Lung (tissue), 12 donors: ENCODE measurements around the gene PBX3. TPM values are rescaled to one million over a fixed set of nuclear protein-coding genes. Genes with fewer than 3 reads are reported as not detected.

Experiments used
- ATAC-seq: fragments of 200-7000 bp; cut with Tn5 transposase; one replicate; pipeline ENCODE4 v1.9.1; 2020; ENCODE audit warnings: moderate number of reproducible peaks; ENCODE audit not compliant: insufficient read depth, low FRiP score
- DNase-seq, 3 donors: peaks; one replicate each; pipeline ENCODE4 v3.0.0-alpha.2; 2013 to 2017
- H3K27ac ChIP-seq, 2 donors: one replicate each; pipeline ENCODE4 v1.5.1; 2013; ENCODE audit warnings: mild to moderate bottlenecking in 2 of 2, moderate library complexity in 2 of 2, control low read depth in 1 of 2, inconsistent platforms in 1 of 2, low read depth in 1 of 2, low read length in 1 of 2
- H3K27me3 ChIP-seq, 3 donors: one replicate each; pipeline ENCODE4 v1.5.1; 2013; ENCODE audit warnings: low read length in 2 of 3; ENCODE audit not compliant: control insufficient read depth in 3 of 3, insufficient read depth in 3 of 3
- H3K36me3 ChIP-seq, 4 donors: one replicate each; pipeline ENCODE4 v1.5.1; 2013; ENCODE audit warnings: low read length in 4 of 4, mild to moderate bottlenecking in 1 of 4, moderate library complexity in 1 of 4; ENCODE audit not compliant: control insufficient read depth in 4 of 4, insufficient read depth in 4 of 4
- H3K4me1 ChIP-seq, 5 donors: one replicate each; pipeline ENCODE4 v1.5.1; 2013; ENCODE audit warnings: low read length in 5 of 5, mild to moderate bottlenecking in 2 of 5, moderate library complexity in 1 of 5; ENCODE audit not compliant: control insufficient read depth in 5 of 5, insufficient read depth in 5 of 5
- H3K4me3 ChIP-seq: one replicate; pipeline ENCODE4 v1.5.1; 2013; ENCODE audit warnings: mild to moderate bottlenecking, control low read depth, moderate library complexity
- H3K9ac ChIP-seq, 2 donors: one replicate each; pipeline ENCODE4 v1.5.1; 2013; ENCODE audit warnings: low read length in 2 of 2, control low read depth in 1 of 2; ENCODE audit not compliant: insufficient read depth in 1 of 2
- H3K9me3 ChIP-seq, 4 donors: one replicate each; pipeline ENCODE4 v1.5.1; 2013; ENCODE audit warnings: low read length in 3 of 4, mild to moderate bottlenecking in 1 of 4, moderate library complexity in 1 of 4; ENCODE audit not compliant: control insufficient read depth in 4 of 4, insufficient read depth in 3 of 4
- WGBS, 2 donors: extraction: QIAGEN DNeasy Blood & Tissue Kit; methylation state at CpG; one replicate each; pipeline ENCODE4 v1.1.7; 2013; 5-methylcytosine and 5-hydroxymethylcytosine counted together
- polyA plus RNA-seq, 2 donors: library from polyadenylated mRNA; stranded (reverse); fragments of 200-250 nt; gene quantifications; one replicate each; pipeline ENCODE4 v1.2.1, GENCODE V29; 2013
- total RNA-seq, 2 donors: library from RNA; depleted of rRNA in 1 of 2; stranded (reverse); fragments of >200 nt in 1 of 2; gene quantifications; one replicate each; pipeline ENCODE4 v1.2.1, GENCODE V29; 2014 to 2021
- TF ChIP-seq, protein P1 (sequence below): IDR thresholded peaks from 2 replicates; pipeline ENCODE4 v1.5.1; 2012; ENCODE audit warnings: mild to moderate bottlenecking; ENCODE audit errors: control extremely low read depth, extremely low read depth
- donor health status: control.
- donor health status: control.
- donor health status: Bipolar disorder and iron deficiency.
- donor health status: healthy.
- donor health status: DM: yes; HTN: yes; CAD: no.

Gene PBX3
- total and polyA plus RNA-seq, 4 donors: 8.6 to 60.4 (median 26.4) TPM

- Histone ChIP-seq H3K4me3 (no peak overlapping the region), H3K27ac (no peak overlapping the region), H3K36me3 (no peaks in the 10 kb centered on the region), H3K4me1 (peaks cover 0 to 30% (median 12%) of the 10 kb centered on the region in 5 donors), H3K9ac (no peak overlapping the region), H3K27me3 (no peaks in the 10 kb centered on the region), H3K9me3 (no peaks in the 10 kb centered on the region)
- 90 to 93% methylated on average over 2 of the region's 2 CpGs for WGBS, 2 donors
- TF ChIP-seq, protein P1, sequence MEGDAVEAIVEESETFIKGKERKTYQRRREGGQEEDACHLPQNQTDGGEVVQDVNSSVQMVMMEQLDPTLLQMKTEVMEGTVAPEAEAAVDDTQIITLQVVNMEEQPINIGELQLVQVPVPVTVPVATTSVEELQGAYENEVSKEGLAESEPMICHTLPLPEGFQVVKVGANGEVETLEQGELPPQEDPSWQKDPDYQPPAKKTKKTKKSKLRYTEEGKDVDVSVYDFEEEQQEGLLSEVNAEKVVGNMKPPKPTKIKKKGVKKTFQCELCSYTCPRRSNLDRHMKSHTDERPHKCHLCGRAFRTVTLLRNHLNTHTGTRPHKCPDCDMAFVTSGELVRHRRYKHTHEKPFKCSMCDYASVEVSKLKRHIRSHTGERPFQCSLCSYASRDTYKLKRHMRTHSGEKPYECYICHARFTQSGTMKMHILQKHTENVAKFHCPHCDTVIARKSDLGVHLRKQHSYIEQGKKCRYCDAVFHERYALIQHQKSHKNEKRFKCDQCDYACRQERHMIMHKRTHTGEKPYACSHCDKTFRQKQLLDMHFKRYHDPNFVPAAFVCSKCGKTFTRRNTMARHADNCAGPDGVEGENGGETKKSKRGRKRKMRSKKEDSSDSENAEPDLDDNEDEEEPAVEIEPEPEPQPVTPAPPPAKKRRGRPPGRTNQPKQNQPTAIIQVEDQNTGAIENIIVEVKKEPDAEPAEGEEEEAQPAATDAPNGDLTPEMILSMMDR: no peak
- ATAC-seq (no peak), DNase-seq (no peak)
Measured at GRCh38 chr9:125766468-125767221, 19.5 kb downstream of the PBX3 start.

GRCh38 chr9:125767349-125767748 is 20.2 kb downstream of the PBX3 start:
- ATAC-seq (no peak), DNase-seq (no peak)
- no peaks in the 10 kb centered on the region for H3K27me3 ChIP-seq
- TF ChIP-seq, protein P1: no peak
- peaks cover 0 to 23% (median 12%) of the 10 kb centered on the region in 5 donors for H3K4me1 ChIP-seq
- no peak overlapping the region for H3K9ac ChIP-seq
- H3K36me3 ChIP-seq: no peaks in the 10 kb centered on the region
- H3K9me3 ChIP-seq: no peaks in the 10 kb centered on the region
- H3K4me3 ChIP-seq: no peak overlapping the region
- no peak overlapping the region for H3K27ac ChIP-seq

- H3K9ac ChIP-seq: no peak overlapping the region
- no peaks in the 10 kb centered on the region for H3K36me3 ChIP-seq
- WGBS, 2 donors: 98 to 100% methylated on average over 1 of the region's 1 CpG
- no peaks in the 10 kb centered on the region for H3K9me3 ChIP-seq
- no peak for ATAC-seq
- no peak for DNase-seq
- TF ChIP-seq, protein P1: no peak
- H3K27ac ChIP-seq: no peak overlapping the region
- H3K4me1 ChIP-seq: peaks cover 0 to 9% (median 5%) of the 10 kb centered on the region in 5 donors
- no peak overlapping the region for H3K4me3 ChIP-seq
- no peaks in the 10 kb centered on the region for H3K27me3 ChIP-seq
Measured at GRCh38 chr9:125768803-125769202, 21.6 kb downstream of the PBX3 start.

DNA sequence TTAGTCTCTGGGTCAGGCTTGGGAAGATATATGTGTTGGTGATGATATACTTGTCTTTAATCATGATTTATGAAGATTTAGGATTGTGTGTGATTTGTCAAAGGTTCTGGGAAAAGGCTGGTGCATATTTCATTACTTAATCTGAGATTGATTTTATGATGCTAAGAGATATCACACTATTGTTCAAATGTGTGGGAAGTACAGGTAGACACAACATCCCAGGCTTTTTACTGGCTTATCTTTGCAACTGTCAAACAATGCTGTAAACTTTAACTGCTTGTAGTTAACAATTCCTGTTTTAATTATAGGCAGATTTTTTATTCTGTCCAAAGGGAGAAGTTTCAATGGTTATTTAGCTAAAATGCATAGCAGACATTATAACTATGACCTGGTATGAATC is 23.9 kb downstream of the PBX3 start:
- H3K27ac ChIP-seq: no peak overlapping the region
- DNase-seq (no peak), ATAC-seq (no peak)
- no peak overlapping the region for H3K4me3 ChIP-seq
- H3K9ac ChIP-seq: no peak overlapping the region
- H3K27me3 ChIP-seq: no peaks in the 10 kb centered on the region
- H3K4me1 ChIP-seq: peaks cover 0 to 5% (median 0%) of the 10 kb centered on the region in 5 donors
- peaks cover 0 to 8% (median 0%) of the 10 kb centered on the region in 4 donors for H3K36me3 ChIP-seq
- TF ChIP-seq, protein P1: no peak
- no peaks in the 10 kb centered on the region for H3K9me3 ChIP-seq
